DMS153 treated with DMSO at 0.1 percent for 48 hours (cell line): ENCODE measurements around the gene FKBP4.
A peak's percentile ranks its signal among the peaks of the same experiment; 100 is the strongest.

Source experiments
- DNase-seq: peaks from one replicate; lab custom pipeline; 2025; ENCODE audit not compliant: unreplicated experiment; lab: John Stamatoyannopoulos, UW

FKBP4 gene

GRCh38 chr12:2844786-2845185 is 50.0 kb downstream of the FKBP4 start:
- DNase-seq = no peak

DNA sequence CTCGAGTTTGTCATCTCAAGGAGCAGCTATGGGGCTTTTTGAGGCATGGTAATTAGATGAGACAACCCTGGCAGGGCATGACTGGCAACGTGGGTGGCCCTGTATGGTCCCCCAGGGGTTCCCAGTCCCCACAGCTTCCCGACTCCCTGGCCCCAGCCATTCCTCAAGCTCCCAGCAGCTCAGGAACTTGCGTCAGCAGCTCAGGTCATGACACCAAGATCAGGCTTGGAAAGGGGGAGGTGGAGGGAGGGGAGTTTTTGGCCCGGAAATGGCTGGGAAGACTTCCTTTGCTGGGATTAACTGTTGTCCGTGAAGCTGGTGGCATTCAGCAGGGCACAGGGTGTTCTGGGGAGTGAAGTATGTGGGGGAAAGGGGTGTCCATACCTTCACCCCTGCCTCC is 50.5 kb downstream of the FKBP4 start:
- no peak for DNase-seq

- no peak for DNase-seq
Observed at GRCh38 chr12:2851931-2852330, 57.2 kb downstream of the FKBP4 start.

GRCh38 chr12:2853626-2854025 is 58.9 kb downstream of the FKBP4 start:
- DNase-seq = peak; percentile 49
